HT-29 (cell line): ENCODE measurements around the gene BCAR3. TPM values are rescaled to one million over a fixed set of nuclear protein-coding genes. Genes with fewer than 3 reads are reported as not detected.
A peak's percentile ranks its signal among the peaks of the same experiment; 100 is the strongest.
"Not testable (repeated sequence)": the region's sequence is repeated elsewhere in the genome, so short reads cannot be mapped to it uniquely, and the experiment has no call there.

Source experiments
- DNase-seq: peaks from one replicate; pipeline ENCODE4 v3.0.0-alpha.2; 2015; ENCODE audit warnings: low spot score
- total RNA-seq: library from RNA; depleted of rRNA; stranded (reverse); fragments of >200 nt; shearing (Covaris generic); gene quantifications from 2 replicates; pipeline ENCODE4 v1.2.3, GENCODE V29; 2014

Gene BCAR3
- total RNA-seq, 1 experiment from 2014 or later: 49.4 TPM

DNA sequence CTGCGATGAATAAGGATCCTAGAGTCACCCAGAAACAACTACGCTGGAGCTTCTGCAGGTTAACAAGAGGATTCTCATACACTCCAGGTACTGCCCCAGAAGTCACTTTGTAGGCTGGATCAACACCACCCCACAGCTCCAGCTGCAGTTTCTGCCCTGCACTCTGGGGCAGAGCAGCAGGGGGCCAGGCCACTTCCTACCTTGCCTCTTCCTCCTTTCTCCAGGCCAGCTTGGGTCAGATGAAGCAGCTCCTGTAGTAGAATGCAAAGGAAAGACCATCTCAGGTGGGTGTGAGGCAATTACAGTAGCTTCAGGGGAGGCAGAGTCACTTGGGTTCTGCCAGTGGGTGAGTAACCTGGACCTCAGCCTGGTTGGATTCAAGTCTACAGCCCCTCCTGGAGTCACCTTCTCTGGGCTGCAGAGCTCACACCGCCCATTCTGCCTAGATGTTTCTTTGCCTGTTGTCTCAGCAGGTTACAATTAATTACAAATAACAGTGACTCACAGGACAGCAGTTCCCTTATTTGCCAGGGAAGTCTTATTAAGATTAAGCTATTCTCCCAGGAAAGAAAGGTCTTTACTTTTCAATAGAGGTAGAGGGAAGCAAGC, 24.4 kb upstream of the BCAR3 start:
- DNase-seq: no peak

DNA sequence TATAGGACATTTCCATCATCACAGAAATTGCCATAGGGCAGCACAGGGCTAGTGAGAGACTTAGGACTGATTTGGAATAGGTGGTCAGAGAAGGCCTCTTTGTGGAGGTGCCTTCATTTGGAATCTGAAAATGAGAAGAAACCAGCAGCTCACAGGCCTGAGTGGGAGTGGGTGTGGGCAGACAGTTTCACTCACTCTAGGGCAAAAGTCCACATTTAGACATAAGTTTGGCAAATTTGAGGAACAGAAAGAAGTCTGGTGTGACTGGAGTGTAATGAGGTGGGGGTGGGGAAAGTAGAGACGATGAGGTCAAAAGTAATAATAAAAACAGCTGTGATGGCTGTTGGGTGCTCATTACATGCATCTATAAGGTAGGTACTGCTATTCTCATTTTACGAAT, 22.4 kb upstream of the BCAR3 start:
- no peak for DNase-seq

DNA sequence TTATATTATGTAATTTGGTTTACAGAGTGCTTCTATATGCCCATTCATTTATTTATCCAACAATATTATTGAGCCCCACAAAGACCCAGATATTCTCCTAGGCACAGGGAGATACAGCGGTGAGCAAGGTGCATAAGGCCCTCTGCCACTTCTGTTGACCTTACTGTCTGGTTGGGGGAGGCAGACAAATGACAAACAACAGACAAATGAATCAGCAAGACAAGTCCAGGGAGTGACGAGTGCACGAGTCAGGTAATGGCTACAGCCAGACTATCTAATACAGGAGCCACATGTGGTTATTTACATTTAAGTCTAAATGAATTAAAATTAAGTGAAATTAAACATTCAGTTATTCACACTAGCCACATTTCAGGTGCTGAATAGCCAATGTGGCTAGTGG, 22.0 kb upstream of the BCAR3 start:
- DNase-seq: no peak

DNA sequence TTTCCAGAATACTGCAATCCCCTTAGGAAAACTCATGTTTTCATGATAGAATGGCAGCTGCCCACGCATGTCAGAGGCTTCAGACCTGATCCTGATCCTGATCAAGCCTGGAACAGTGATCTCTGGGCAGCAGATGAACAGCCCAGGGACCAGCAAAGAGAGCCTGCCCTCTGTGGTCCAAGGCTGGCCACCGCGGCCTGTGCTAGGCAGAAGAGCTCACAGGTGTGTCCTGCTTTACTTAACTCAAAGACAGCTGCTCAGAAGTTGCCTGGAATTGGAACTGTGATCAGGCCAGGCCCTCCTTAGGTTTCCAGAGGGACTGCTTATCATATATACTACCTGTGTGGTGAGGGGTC, 21.2 kb upstream of the BCAR3 start:
- DNase-seq: peak; percentile 61

DNA sequence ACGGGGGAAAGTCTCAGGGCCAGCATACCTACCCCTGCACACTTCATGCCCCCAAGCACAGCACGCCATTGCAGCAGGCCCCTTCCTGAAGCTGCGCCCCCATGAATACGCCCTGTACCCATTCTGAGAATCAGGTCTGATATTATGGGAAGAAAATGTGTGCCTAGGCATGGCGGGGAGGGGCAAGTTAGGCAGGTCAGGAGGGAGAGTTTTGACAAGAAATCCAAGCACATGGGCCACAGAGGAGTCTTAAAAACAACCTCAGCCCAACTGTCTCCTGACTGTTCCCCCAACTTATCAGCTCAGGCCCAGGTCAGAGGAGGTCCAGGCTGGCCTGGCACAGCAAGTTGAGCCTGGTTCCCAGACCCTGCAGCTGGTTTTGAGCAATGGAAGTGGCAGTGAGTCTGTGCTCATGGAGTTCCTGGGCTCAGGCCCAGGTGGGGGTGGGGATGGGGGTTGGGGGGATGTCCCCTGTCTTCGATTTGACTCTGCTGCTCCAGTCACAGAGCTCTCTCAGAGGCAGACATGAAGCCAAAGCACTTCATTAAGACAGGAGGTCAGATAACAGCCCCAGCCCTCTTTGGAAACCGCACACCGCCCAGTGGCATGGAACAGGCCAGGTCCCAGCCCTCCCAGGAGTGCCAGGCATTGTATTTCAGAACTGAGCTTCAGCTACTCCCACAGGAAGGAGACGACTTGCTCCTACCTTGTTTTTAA, 20.6 kb upstream of the BCAR3 start:
- DNase-seq: peak; percentile 69

DNA sequence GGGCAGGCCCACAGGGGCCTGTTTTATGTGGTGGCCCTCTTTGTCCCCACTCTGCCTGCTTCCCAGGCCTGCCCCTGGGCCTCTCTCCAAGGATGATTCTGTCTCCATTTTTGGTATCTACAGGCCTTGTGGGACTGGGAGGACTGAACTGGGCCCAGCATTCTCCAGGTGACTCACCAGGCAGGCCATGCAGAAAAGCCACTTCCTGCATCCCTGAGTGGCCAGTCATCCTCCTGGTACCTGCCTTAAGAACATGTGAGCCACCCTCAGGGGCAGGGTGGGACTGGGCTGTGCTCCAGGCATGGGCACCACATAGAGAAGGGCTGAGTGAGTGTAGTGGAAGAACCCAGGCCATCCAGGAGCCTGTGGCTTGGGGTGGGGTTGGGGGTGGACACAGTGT, 20.0 kb upstream of the BCAR3 start:
- DNase-seq: peak; percentile 96

DNA sequence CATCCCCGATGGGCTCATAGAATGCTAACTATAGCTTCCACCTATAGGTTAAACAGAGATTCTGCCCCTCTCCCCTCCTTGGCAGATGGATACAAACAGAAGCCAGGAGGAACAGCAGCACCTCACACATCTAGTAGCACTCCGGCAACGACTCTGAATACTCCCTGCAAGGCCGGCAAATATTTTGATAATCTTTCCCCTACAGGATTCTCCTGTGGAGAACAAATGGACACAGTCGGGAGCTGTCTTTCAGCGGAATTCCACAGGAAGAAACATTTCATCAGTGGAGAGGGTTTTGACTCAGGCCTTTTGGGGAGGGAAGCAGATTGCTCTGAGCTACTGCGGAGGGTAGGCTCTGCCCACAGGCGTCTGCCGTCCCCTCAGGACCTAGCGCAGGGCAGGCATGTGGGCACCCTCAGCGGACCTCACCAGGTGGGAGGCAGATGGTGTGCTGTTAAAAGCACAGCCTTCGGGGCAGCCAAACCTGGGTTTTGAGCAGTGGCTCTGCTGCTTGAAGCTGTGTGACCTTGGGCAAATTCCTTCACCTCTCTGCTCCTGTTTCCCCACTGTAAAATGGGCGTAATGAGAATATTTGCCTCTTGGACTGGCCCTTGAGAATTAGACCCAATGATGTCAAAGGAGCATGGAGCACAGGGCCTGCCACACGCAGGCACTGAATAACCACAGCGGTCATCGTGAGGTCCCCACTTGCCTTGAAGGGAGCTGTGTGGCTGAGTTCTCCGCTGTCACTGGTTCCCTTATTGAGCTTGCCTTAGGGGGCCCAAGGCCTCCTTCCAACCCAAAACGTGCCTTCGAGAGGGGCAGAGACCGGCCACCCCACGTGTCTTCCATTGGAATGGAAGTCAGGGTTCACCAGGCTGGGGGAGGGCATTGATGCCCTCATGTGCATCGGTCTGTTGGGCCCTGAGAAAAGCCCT, 19.2 kb upstream of the BCAR3 start:
- no peak for DNase-seq

DNA sequence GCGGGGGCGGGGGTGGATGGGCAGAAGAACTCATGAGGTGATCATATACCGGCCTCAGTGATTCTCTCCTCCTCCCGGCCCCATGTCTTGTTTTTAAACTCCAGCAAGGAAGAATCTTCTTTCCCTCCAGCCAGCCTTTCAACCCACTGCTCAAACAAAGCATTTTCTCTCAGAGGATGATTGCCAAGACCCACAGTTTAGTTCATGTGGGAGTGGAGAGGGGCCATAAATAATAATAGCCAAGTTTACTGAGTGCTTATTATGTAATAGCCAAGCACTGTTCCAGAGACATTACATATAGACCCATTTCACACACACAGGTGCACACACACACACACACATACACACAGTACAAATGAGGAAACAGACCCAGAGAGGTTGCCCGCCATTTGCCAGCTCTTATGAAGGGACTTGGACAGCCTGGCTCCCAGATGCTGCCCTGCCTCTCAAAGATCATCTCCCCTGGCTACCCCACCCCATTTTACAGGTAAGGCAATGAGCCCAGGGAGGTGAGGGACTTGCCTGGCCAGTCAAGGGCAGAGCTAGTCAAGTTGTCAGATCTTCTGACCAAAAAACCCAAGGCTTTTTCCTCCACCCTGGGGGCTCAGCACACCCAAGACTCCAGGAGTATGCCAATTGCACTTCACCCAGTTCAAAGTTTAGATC, 18.0 kb upstream of the BCAR3 start:
- no peak for DNase-seq

DNA sequence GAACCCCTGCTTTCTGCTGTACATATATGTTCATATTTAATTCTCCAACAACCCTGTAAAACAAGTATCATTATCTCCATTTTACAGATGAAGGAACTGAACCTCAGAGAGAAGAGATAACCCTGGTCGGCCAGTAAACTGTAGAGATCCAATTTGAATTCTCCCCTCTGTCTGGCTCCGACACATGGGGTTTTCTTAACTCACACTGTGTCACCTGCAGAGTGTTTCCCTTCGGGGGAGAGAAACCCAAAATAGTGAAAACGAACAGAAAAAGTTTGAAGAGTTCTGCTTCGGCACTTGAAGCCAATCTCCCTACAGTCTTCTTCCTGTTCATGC, 17.4 kb upstream of the BCAR3 start:
- no peak for DNase-seq

DNA sequence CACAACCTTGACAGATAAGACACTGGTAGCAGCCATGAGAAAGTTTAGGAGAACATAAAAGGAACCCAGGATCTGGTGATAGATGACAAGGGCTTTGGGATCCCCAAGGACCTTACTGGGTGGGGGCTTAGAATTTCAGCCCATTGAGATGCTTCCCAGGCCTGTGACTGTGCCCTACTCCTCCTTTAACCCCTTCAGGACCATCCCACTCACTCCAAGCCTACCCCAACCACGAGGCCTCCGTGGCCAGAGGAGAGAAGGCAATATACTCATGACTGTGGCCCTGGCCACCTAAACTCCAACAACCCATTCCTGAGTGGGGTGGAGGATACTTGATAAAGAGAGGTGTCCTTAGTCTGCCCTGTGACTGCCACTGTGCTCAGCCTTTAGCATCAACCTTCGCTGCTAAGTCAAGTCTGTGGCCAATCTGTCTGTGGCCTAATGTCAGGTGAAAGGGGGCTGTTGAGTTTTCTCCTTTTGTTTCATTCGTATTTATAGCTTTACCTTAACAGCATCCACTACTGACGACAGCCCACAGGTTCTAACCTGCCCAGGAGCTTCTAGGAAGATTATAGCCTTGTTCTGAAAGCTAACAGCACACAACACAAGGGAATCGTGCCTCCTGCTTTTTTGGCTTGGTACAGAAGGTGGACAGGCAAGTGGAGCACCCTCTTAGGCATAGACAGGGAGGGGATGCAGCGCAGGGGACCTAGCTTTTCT, 16.9 kb upstream of the BCAR3 start:
- DNase-seq: no peak

DNA sequence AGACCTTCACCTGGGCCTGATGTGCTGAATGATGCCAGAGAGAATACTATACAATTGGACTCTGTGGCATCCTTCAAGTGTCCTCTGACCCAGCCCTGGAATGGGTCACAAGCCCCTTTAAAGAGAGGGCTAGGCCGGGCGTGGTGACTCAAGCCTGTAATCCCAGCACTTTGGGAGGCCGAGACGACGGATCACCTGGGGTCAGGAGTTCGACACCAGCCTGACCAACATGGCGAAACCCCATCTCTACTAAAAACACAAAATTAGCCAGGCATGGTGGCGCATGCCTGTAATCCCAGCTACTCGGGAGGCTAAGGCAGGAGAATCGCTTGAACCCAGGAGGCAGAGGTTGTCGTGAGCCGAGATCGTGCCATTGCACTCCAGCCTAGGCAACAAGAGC, 15.9 kb upstream of the BCAR3 start:
- not testable (repeated sequence) for DNase-seq

DNA sequence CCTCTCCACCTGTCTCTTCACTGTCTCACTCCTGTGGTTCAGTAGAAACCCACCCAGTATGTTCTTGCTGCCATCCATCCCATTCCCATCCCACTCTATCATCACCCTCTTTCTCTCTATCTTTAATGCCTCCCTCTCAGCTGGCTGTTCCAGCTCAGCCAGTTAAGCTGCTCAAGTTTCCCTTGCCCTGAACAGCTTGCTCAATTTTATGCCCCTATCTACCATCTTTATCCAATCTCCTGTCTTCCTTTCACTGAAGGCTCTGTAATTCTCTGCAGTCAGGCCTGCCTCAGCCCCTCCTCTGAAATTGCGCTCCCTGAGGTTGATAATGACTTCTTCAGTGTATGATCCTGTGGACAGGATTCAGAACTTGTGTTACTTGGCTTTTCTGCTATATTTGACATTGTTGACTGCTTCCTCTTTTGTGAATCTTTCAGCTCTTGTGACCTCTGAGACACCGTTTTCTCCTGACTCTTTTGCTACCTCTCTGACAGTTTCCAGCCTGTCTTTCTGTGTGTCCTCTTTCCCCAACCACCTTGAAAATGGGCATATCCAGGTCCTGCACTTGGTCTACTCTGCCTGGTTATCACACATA, 13.9 kb upstream of the BCAR3 start:
- DNase-seq: no peak

DNA sequence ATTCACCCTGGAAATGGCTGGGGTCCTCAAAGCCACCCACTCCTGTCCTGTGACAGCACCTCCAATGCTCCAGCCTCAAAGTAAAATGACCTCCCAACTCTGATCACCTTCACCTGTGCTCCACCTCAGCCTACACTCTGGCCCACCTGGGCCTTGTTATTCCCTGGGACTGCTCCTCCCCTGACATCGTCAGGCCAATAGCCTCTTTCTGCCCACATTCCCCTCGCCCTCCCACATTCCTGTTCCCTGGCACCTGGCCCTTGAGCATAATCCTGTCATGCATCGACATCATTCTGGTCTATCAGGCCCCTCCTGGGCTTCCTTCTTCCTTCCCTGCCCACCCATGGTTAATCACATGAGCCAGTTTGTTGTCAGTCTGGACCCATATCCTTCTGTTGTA, 13.2 kb upstream of the BCAR3 start:
- peak; percentile 85 for DNase-seq

DNA sequence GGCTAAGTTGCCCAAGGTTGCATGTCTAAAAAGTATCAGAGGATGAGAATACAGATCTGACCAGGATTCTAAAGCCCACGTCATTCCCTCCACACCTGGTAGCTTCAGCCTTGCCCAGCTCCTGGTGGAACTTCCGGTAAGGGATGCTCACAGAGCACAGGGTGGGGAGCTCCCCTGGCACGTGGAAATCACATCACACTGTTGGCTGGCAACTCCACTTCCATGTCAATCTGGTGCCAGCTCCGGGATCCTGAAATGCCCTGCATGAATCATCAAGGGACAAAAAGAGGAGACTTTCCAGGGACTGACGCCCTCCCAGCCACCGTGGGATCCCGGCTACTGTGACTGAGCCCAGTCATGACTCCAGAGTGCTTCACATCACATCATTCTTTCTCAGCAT, 12.4 kb upstream of the BCAR3 start:
- peak; percentile 60 for DNase-seq

DNA sequence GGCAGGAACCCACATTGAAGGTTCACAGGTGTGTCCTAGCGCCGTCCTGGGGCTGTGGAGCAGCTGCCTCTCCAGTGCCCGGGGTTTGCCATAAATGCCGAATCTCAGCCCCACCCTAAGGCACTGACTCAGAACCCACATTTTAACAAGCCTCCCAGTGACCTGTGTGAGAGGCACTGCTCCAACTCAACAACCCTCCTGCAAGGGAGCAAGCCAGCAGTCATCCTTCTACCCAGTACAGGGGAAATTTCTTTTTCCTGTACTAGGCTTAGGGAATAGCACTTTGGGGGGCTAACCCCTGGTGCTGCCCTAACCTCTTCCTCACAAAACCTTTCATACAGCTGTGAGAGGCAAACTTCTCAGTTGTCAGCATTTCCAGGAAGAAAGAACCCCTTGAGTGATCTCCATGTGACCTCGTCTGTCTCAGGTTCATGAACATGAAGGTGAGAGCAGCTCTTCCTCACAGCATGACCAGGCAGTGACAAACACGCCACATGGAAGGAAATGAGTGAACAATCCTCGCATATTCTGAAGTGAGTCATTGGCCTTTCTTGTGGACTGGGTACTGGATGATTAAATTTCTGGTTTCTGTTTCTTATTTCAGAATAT, 11.4 kb upstream of the BCAR3 start:
- DNase-seq: peak; percentile 88

DNA sequence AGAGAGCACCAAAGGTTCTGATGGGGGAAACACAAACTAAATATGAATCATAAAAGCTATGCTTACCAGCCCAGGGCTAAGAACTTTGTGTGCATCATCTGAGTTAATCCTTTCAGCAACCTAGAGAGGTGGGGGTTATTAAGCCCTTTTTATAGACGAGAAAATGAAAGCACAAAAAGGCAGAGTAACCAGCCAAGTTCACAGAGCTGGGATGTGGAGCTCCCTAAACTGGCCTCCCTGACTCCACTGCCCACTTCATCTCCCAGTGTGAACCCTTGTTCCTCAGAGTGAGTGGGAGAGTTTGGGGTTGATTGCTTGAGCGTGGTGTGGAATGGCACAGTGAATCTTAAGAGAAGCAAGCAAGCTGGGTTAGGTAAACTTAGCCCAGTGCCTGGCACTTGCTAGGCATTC, 10.8 kb upstream of the BCAR3 start:
- no peak for DNase-seq

DNA sequence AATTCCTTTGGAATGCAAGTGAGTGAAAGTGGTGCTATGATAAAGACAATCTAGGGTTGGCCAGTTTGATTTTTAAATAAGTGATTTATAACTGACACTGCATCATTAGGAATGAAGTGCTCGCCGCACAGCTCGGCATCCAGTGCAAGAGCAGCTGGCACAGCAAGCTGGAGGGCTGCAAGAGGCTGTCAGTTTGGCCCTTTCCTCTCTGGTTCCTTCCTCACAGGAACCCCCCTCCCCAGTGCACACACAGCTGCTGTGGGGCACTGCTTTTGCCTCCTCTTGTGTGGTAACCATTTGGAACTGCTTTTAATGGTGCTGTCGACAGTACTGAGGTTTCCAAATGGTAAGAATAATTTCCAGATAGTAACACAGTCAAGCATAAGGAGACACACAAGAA, 10.4 kb upstream of the BCAR3 start:
- no peak for DNase-seq

DNA sequence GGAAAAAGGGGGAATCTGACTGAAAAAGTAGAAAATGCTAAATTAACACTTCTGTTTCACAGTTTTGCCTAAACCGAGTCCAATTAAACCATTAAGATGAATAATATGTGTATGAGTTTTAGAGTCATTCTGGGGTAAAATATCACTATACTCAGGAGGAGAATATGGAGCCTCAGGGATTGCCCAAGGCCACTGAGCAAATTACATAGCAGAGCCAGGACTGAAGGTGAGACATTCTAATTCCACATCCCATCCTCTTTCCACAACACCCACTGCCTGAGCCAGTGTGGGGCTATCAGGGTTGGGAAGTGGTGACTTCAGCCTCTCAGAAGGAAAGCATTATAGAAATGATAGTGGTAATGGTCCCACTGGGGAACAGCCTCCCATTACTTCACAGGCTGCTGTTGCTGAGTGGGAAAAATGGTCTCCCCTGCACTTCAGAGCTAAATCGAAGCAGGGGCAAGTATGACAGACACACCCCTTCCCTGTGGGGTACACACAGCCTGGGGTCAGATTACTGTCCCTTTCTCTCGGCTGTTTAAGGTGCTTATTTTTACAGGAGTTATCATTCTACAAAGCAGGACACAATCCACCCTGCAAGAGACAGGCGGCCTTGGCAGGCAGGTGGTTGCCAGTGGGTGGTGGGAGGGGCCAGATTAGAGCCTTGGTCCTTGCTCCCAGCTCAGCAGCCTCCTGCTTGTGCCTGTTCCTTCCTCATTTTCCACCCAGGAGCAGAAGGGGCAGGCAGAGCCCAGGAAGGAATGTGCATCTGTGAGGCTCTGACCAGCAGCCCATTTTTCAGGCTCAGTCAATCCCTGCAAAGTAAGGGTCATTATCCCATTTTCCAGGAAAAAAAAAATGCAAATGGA, 9.5 kb upstream of the BCAR3 start:
- DNase-seq: no peak

DNA sequence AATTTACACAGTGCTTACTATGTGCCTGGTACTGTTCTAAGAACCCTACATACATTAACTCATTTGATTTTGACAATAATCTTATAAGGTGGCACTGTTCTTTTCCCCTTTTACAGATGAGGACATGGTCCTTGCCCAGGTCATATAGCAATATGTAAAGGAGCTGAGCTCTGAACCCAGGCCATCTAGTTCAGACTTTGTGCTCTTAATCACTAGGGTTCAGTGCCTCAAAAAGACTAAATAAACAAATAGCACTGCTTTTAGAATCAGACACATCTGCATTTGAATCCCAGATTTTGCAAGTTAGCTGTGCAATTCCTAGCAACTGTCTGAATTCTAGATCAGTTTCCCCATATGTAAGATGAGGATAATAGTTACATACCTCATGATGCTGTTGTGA, 8.7 kb upstream of the BCAR3 start:
- no peak for DNase-seq
